Measurements from ENCODE around the gene DRGX.

GRCh38 chr10:49395741-49396665 lies at the start of gene DRGX:
- TF ChIP-seq CTCF (tag by site-specific recombination; IDR thresholded peaks at IDR 0.05) (no peak), BCL6B (tag by site-specific recombination; IDR thresholded peaks at IDR 0.05) (no peak), REST (tag by site-specific recombination; IDR thresholded peaks at IDR 0.05) (no peak), ZNF514 (tag by site-specific recombination; IDR thresholded peaks at IDR 0.05) (no peak), ZBTB49 (tag by site-specific recombination; IDR thresholded peaks at IDR 0.05; ENCODE audit: low read depth) (no peak), TCF7L2 (IDR thresholded peaks at IDR 0.05; ENCODE audit: borderline replicate concordance, low read depth, low read length) (no peak), ZNF138 (tag by site-specific recombination; IDR thresholded peaks at IDR 0.05; ENCODE audit: borderline replicate concordance) (no peak), ZNF16 (tag by site-specific recombination; IDR thresholded peaks at IDR 0.05; ENCODE audit: low read depth) (no peak), REPIN1 (tag by site-specific recombination; IDR thresholded peaks at IDR 0.05; ENCODE audit: low read depth) (no peak), ZBTB8A (tag by site-specific recombination; IDR thresholded peaks at IDR 0.05) (no peak), SETDB1 (IDR thresholded peaks at IDR 0.05; ENCODE audit: insufficient read length, low read length) (no peak)

Data from HEK293 (cell line).